HEK293 (cell line): ENCODE measurements around the gene PLA2G4E.

Experiments
- CTCF ChIA-PET: fragments of 350-600 bp; formaldehyde crosslinking; extraction: SDS; loops from one replicate; lab custom pipeline; 2021; ENCODE audit warnings: antibody characterized with exemption; lab: Yijun Ruan, JAX
- POLR2A ChIA-PET: fragments of 300-600 bp; formaldehyde crosslinking; extraction: SDS; loops from one replicate; lab custom pipeline; 2020; ENCODE audit warnings: antibody characterized with exemption, inconsistent platforms; lab: Yijun Ruan, JAX
- H3K27ac ChIP-seq: fragments of 200-500 bp; sonication (Bioruptor generic); 2 replicates; pipeline ENCODE4 v1.5.1; 2014; ENCODE audit warnings: low read depth, low read length, control low read depth, inconsistent platforms; ENCODE audit errors: extremely low read depth
- H3K36me3 ChIP-seq, 2 experiments: fragments of 200-500 bp in 1 of 2; sonication (Bioruptor generic) in 1 of 2; 1 replicate in 1 of 2; 2 replicates in 1 of 2; pipeline ENCODE4 v1.5.1; 2014 to 2017; ENCODE audit warnings: inconsistent platforms in 2 of 2, low read length in 2 of 2; ENCODE audit not compliant: control insufficient read depth in 2 of 2, insufficient read depth in 1 of 2
- H3K4me1 ChIP-seq: fragments of 200-500 bp; sonication (Bioruptor generic); 2 replicates; pipeline ENCODE4 v1.5.1; 2014; ENCODE audit warnings: mild to moderate bottlenecking, low read length, inconsistent platforms; ENCODE audit not compliant: control insufficient read depth, insufficient read depth
- H3K4me3 ChIP-seq: 2 replicates; pipeline ENCODE4 v1.5.1; 2011; ENCODE audit warnings: low read depth, mild to moderate bottlenecking, control low read depth, low read length, moderate library complexity
- H3K9me3 ChIP-seq: fragments of 200-500 bp; sonication (Bioruptor generic); 2 replicates; pipeline ENCODE4 v1.5.1; 2014; ENCODE audit warnings: low read depth, low read length, inconsistent platforms; ENCODE audit not compliant: control insufficient read depth, insufficient read depth
- GFI1B ChIP-seq: fragments of 450-650 bp; formaldehyde crosslinking; IDR thresholded peaks from 2 replicates; pipeline ENCODE4 v1.5.1; 2016; ENCODE audit warnings: missing biosample characterization, missing genetic modification characterization
- GLI2 ChIP-seq: fragments of 450-650 bp; formaldehyde crosslinking; IDR thresholded peaks from 2 replicates; pipeline ENCODE4; 2017; ENCODE audit warnings: missing biosample characterization, missing genetic modification characterization, low read depth, borderline replicate concordance
- KLF7 ChIP-seq: fragments of 450-650 bp; formaldehyde crosslinking; IDR thresholded peaks from 2 replicates; pipeline ENCODE4 v1.5.1; 2016; ENCODE audit warnings: missing biosample characterization, missing genetic modification characterization, borderline replicate concordance
- SALL2 ChIP-seq: fragments of 450-650 bp; formaldehyde crosslinking; IDR thresholded peaks from 2 replicates; pipeline ENCODE4 v1.5.0; 2017; ENCODE audit warnings: missing biosample characterization, mild to moderate bottlenecking, missing genetic modification characterization, borderline replicate concordance
- SP3 ChIP-seq: fragments of 450-650 bp; formaldehyde crosslinking; IDR thresholded peaks from 2 replicates; pipeline ENCODE4 v1.5.1; 2016; ENCODE audit warnings: missing biosample characterization, missing genetic modification characterization
- ZBTB17 ChIP-seq: fragments of 450-650 bp; formaldehyde crosslinking; IDR thresholded peaks from 2 replicates; pipeline ENCODE4 v1.5.1; 2016; ENCODE audit warnings: missing biosample characterization, missing genetic modification characterization
- ZNF140 ChIP-seq: fragments of 450-650 bp; formaldehyde crosslinking; IDR thresholded peaks from 2 replicates; pipeline ENCODE4 v1.5.1; 2016; ENCODE audit warnings: missing biosample characterization, missing genetic modification characterization
- ZNF146 ChIP-seq: fragments of 450-650 bp; formaldehyde crosslinking; IDR thresholded peaks from 2 replicates; pipeline ENCODE4 v1.5.1; 2016; ENCODE audit warnings: missing biosample characterization, missing genetic modification characterization
- ZNF155 ChIP-seq: fragments of 450-650 bp; formaldehyde crosslinking; IDR thresholded peaks from 2 replicates; pipeline ENCODE4 v1.5.1; 2016; ENCODE audit warnings: missing biosample characterization, missing genetic modification characterization
- ZNF202 ChIP-seq: fragments of 450-650 bp; formaldehyde crosslinking; IDR thresholded peaks from 2 replicates; pipeline ENCODE4 v1.5.1; 2016; ENCODE audit warnings: missing biosample characterization, missing genetic modification characterization, borderline replicate concordance
- ZNF266 ChIP-seq: fragments of 450-650 bp; formaldehyde crosslinking; IDR thresholded peaks from 2 replicates; pipeline ENCODE4 v1.5.1; 2016; ENCODE audit warnings: missing biosample characterization, missing genetic modification characterization, low read depth
- ZNF302 ChIP-seq: fragments of 450-650 bp; formaldehyde crosslinking; IDR thresholded peaks from 2 replicates; pipeline ENCODE4 v1.5.1; 2016; ENCODE audit warnings: missing biosample characterization, missing genetic modification characterization, low read depth
- ZNF335 ChIP-seq: fragments of 450-650 bp; formaldehyde crosslinking; conservative IDR thresholded peaks from 2 replicates; pipeline ENCODE4 v1.5.1; 2016; ENCODE audit warnings: missing biosample characterization, missing genetic modification characterization
- ZNF341 ChIP-seq: fragments of 450-650 bp; formaldehyde crosslinking; IDR thresholded peaks from 2 replicates; pipeline ENCODE4; 2016; ENCODE audit warnings: low read depth, missing biosample characterization, missing genetic modification characterization
- ZNF37A ChIP-seq: fragments of 450-650 bp; IDR thresholded peaks from 2 replicates; pipeline ENCODE4 v1.5.1; 2018; ENCODE audit warnings: missing biosample characterization, missing genetic modification characterization
- ZNF426 ChIP-seq: fragments of 450-650 bp; formaldehyde crosslinking; IDR thresholded peaks from 2 replicates; pipeline ENCODE4 v1.5.1; 2017; ENCODE audit warnings: missing biosample characterization, missing genetic modification characterization, mild to moderate bottlenecking, inconsistent platforms, moderate library complexity
- ZNF48 ChIP-seq: fragments of 450-650 bp; formaldehyde crosslinking; IDR thresholded peaks from 2 replicates; pipeline ENCODE4 v1.5.1; 2016; ENCODE audit warnings: missing biosample characterization, missing genetic modification characterization
- ZNF530 ChIP-seq: fragments of 450-650 bp; formaldehyde crosslinking; IDR thresholded peaks from 2 replicates; pipeline ENCODE4 v1.5.1; 2016; ENCODE audit warnings: low read depth, missing biosample characterization, missing genetic modification characterization
- ZNF544 ChIP-seq: fragments of 450-650 bp; formaldehyde crosslinking; IDR thresholded peaks from 2 replicates; pipeline ENCODE4 v1.5.0; 2017; ENCODE audit warnings: missing biosample characterization, missing genetic modification characterization
- ZNF585B ChIP-seq: fragments of 450-650 bp; formaldehyde crosslinking; IDR thresholded peaks from 2 replicates; pipeline ENCODE4 v1.5.1; 2016; ENCODE audit warnings: missing biosample characterization, missing genetic modification characterization
- ZNF626 ChIP-seq: fragments of 450-650 bp; sonication (Bioruptor Pico); formaldehyde crosslinking; IDR thresholded peaks from 2 replicates; pipeline ENCODE4 v1.5.1; 2018; ENCODE audit warnings: missing biosample characterization, missing genetic modification characterization, inconsistent platforms
- ZNF629 ChIP-seq: fragments of 450-650 bp; formaldehyde crosslinking; IDR thresholded peaks from 2 replicates; pipeline ENCODE4 v1.5.1; 2017; ENCODE audit warnings: missing biosample characterization, missing genetic modification characterization
- ZNF660 ChIP-seq: fragments of 450-650 bp; IDR thresholded peaks from 2 replicates; pipeline ENCODE4 v1.5.1; 2018; ENCODE audit warnings: missing biosample characterization, mild to moderate bottlenecking, missing genetic modification characterization
- ZNF777 ChIP-seq: fragments of 450-650 bp; formaldehyde crosslinking; IDR thresholded peaks from 2 replicates; pipeline ENCODE4 v1.5.1; 2017; ENCODE audit warnings: missing biosample characterization, missing genetic modification characterization, borderline replicate concordance
- ZSCAN23 ChIP-seq: fragments of 450-650 bp; formaldehyde crosslinking; IDR thresholded peaks from 2 replicates; pipeline ENCODE4 v1.5.1; 2016; ENCODE audit warnings: missing biosample characterization, missing genetic modification characterization
- ZSCAN30 ChIP-seq: fragments of 450-650 bp; IDR thresholded peaks from 2 replicates; pipeline ENCODE4 v1.5.1; 2018; ENCODE audit warnings: missing biosample characterization, mild to moderate bottlenecking, missing genetic modification characterization, moderate library complexity
- TF ChIP-seq, protein P1 (sequence below): fragments of 450-650 bp; formaldehyde crosslinking; IDR thresholded peaks from 2 replicates; pipeline ENCODE4 v1.5.1; 2016; ENCODE audit warnings: missing biosample characterization, missing genetic modification characterization
- TF ChIP-seq, protein P2 (sequence below): fragments of 450-650 bp; formaldehyde crosslinking; conservative IDR thresholded peaks from 2 replicates; pipeline ENCODE4 v1.5.1; 2016; ENCODE audit warnings: low read depth, missing biosample characterization, missing genetic modification characterization
- TF ChIP-seq, protein P3 (sequence below): fragments of 450-650 bp; formaldehyde crosslinking; IDR thresholded peaks from 2 replicates; pipeline ENCODE4; 2016; ENCODE audit warnings: missing biosample characterization, missing genetic modification characterization
- TF ChIP-seq, protein P4 (sequence below): fragments of 450-650 bp; formaldehyde crosslinking; IDR thresholded peaks from 2 replicates; pipeline ENCODE4 v1.5.1; 2016; ENCODE audit warnings: missing biosample characterization, missing genetic modification characterization

PLA2G4E gene

DNA sequence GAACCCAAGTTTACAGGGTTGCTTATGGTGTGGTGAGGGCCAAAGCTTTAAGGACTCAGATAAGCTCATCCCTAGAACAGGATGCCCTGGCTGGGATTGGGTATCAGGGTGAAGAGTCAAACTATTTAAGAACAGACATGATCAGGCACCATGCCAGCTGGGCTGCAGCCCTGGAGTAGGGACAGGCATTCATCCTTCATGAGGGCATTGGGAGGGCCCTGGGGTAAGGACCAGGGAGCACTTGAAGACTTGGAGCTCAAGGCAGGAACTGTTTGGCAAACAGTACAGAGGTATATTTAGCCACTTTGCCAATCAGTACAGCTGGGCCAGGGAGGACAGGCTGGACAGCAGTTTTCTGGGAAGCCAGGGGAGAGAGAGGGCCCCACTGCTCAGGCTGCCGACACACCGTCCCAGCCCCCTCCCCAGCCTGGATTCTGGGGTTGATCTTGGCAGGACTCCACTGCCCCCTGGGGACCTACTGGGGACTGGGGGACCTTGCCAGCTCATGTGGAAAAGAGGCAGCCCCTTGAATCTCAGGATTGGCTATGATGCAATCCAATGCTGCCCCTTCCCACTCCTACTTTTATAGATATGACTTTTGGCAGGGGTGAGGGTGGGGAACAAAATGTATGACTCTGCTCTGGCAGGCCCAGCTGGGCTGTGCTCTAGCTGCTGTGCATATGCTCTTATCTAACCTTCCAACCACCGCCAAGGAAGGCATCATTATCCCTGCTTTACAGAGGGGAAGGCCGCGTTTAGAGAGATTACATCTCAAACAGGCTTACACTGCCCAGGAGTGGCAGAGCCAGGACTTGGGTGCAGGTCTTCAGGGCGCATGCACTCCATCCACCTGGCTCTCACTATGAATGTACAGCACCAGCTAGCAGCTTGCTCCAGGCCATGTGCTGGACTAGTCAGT lies 2.3 kb downstream of the PLA2G4E start:
- ChIA-PET POLR2A (no interaction called here), CTCF (no interaction called here)
- no peak for TF ChIP-seq ZNF37A
- TF ChIP-seq ZNF335 (tag by site-specific recombination), result no peak
- no peak for TF ChIP-seq ZNF544
- TF ChIP-seq ZNF146 (tag by site-specific recombination), result no peak
- no peak for TF ChIP-seq ZNF155
- no peak for TF ChIP-seq ZNF629 (tag by site-specific recombination)
- no peak for TF ChIP-seq ZNF140 (tag by site-specific recombination)
- TF ChIP-seq, protein P1, sequence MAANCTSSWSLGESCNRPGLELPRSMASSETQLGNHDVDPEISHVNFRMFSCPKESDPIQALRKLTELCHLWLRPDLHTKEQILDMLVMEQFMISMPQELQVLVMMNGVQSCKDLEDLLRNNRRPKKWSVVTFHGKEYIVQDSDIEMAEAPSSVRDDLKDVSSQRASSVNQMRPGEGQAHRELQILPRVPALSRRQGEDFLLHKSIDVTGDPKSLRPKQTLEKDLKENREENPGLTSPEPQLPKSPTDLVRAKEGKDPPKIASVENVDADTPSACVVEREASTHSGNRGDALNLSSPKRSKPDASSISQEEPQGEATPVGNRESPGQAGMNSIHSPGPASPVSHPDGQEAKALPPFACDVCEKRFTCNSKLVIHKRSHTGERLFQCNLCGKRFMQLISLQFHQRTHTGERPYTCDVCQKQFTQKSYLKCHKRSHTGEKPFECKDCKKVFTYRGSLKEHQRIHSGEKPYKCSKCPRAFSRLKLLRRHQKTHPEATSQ, result no peak
- TF ChIP-seq, protein P2, sequence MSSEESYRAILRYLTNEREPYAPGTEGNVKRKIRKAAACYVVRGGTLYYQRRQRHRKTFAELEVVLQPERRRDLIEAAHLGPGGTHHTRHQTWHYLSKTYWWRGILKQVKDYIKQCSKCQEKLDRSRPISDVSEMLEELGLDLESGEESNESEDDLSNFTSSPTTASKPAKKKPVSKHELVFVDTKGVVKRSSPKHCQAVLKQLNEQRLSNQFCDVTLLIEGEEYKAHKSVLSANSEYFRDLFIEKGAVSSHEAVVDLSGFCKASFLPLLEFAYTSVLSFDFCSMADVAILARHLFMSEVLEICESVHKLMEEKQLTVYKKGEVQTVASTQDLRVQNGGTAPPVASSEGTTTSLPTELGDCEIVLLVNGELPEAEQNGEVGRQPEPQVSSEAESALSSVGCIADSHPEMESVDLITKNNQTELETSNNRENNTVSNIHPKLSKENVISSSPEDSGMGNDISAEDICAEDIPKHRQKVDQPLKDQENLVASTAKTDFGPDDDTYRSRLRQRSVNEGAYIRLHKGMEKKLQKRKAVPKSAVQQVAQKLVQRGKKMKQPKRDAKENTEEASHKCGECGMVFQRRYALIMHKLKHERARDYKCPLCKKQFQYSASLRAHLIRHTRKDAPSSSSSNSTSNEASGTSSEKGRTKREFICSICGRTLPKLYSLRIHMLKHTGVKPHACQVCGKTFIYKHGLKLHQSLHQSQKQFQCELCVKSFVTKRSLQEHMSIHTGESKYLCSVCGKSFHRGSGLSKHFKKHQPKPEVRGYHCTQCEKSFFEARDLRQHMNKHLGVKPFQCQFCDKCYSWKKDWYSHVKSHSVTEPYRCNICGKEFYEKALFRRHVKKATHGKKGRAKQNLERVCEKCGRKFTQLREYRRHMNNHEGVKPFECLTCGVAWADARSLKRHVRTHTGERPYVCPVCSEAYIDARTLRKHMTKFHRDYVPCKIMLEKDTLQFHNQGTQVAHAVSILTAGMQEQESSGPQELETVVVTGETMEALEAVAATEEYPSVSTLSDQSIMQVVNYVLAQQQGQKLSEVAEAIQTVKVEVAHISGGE (tag by site-specific recombination), result no peak
- TF ChIP-seq GFI1B (tag by site-specific recombination), result no peak
- TF ChIP-seq KLF7 (tag by site-specific recombination), result no peak
- no peak for TF ChIP-seq ZBTB17 (tag by site-specific recombination)
- TF ChIP-seq GLI2 (tag by site-specific recombination), result no peak
- no peak for TF ChIP-seq ZNF777 (tag by site-specific recombination)
- TF ChIP-seq ZNF341, result no peak
- TF ChIP-seq ZNF585B, result no peak
- TF ChIP-seq ZNF48 (tag by site-specific recombination), result no peak
- no peak for TF ChIP-seq ZNF530 (tag by site-specific recombination)
- Histone ChIP-seq H3K4me3 (no peak overlapping the region), H3K36me3 (no peaks in the 10 kb centered on the region), H3K9me3 (no peaks in the 10 kb centered on the region), H3K4me1 (no peaks in the 10 kb centered on the region), H3K27ac (no peak overlapping the region)

DNA sequence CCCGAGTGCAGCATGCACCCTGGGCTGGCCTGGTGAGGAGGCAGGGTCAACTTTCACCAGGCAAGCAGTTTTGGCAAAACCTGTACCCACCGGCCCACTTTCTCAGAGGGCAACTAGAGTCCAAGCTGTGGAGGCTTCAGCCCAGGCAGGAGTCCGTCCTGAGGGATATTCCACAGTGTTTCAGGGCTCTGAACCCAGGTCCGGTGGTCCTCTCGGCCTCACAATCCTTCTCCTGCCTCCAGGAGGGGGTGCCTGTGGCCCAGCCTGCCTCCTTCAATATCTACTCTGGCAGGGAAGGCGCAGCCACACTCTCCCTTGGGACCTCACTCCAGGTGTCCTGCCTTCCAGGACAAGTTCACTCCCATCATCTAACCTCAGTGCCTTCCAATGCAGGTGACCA lies 3.9 kb downstream of the PLA2G4E start:
- Histone ChIP-seq H3K36me3 (no peaks in the 10 kb centered on the region), H3K4me3 (no peak overlapping the region), H3K9me3 (no peaks in the 10 kb centered on the region), H3K27ac (no peak overlapping the region), H3K4me1 (no peaks in the 10 kb centered on the region)
- ChIA-PET POLR2A (no interaction called here), CTCF (no interaction called here)
- TF ChIP-seq SALL2 (tag by site-specific recombination), result no peak
- TF ChIP-seq ZNF426 (tag by site-specific recombination), result no peak
- TF ChIP-seq ZSCAN23 (tag by site-specific recombination), result no peak
- TF ChIP-seq ZNF202 (tag by site-specific recombination), result no peak
- TF ChIP-seq ZNF660 (tag by site-specific recombination), result no peak
- TF ChIP-seq, protein P3, sequence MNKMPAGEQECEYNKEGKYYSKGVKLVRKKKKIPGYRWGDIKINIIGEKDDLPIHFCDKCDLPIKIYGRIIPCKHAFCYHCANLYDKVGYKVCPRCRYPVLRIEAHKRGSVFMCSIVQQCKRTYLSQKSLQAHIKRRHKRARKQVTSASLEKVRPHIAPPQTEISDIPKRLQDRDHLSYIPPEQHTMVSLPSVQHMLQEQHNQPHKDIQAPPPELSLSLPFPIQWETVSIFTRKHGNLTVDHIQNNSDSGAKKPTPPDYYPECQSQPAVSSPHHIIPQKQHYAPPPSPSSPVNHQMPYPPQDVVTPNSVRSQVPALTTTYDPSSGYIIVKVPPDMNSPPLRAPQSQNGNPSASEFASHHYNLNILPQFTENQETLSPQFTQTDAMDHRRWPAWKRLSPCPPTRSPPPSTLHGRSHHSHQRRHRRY, result no peak
- TF ChIP-seq, protein P4, sequence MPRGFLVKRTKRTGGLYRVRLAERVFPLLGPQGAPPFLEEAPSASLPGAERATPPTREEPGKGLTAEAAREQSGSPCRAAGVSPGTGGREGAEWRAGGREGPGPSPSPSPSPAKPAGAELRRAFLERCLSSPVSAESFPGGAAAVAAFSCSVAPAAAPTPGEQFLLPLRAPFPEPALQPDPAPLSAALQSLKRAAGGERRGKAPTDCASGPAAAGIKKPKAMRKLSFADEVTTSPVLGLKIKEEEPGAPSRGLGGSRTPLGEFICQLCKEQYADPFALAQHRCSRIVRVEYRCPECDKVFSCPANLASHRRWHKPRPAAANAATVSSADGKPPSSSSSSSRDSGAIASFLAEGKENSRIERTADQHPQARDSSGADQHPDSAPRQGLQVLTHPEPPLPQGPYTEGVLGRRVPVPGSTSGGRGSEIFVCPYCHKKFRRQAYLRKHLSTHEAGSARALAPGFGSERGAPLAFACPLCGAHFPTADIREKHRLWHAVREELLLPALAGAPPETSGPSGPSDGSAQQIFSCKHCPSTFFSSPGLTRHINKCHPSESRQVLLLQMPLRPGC (tag by site-specific recombination), result no peak
- TF ChIP-seq ZNF266 (tag by site-specific recombination), result no peak
- TF ChIP-seq ZSCAN30, result no peak
- TF ChIP-seq ZNF626, result no peak
- no peak for TF ChIP-seq SP3
- no peak for TF ChIP-seq ZNF302 (tag by site-specific recombination)
